ENCODE results near the gene HS3ST3B1.

DNA sequence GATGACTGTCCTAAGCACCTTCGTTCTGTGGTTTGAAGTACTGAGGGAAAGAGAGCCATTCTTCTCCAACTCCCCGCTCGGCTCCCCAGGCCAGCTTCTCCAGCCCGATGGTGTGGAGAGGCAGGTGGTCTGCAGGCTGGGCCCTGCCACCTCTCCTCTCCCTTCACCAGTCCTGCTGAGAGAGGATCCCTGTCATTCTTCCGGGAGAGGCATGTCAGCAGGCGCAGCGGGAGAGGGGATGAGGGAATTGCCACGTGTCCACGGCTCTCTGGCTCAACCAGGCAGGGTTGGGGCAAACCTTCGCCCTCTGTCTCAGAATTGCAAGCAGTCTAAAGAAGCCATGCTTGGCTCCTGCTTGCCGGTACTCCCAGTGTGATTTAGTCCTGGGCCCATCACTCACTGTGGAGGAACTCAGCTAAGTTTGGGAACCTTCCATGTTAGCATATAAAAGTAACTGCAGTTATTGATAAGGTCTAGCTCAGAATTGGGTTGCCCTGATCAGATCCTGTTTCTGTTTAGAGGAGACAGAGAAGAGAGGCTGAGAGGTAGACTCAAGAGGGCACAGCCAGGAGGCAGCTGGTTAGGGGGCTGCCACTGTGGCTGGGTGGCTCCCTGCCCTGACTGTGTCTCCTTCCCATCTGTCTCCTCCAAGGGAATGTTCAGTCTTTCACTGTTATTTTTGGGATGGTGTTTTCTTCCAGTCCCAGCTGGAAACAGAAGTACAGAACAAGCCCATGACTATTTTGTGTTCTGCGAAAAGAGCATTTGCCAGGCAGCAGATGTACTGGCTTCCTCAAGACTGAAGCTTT lies 17.4 kb downstream of the HS3ST3B1 start:
- TF ChIP-seq, protein P1, sequence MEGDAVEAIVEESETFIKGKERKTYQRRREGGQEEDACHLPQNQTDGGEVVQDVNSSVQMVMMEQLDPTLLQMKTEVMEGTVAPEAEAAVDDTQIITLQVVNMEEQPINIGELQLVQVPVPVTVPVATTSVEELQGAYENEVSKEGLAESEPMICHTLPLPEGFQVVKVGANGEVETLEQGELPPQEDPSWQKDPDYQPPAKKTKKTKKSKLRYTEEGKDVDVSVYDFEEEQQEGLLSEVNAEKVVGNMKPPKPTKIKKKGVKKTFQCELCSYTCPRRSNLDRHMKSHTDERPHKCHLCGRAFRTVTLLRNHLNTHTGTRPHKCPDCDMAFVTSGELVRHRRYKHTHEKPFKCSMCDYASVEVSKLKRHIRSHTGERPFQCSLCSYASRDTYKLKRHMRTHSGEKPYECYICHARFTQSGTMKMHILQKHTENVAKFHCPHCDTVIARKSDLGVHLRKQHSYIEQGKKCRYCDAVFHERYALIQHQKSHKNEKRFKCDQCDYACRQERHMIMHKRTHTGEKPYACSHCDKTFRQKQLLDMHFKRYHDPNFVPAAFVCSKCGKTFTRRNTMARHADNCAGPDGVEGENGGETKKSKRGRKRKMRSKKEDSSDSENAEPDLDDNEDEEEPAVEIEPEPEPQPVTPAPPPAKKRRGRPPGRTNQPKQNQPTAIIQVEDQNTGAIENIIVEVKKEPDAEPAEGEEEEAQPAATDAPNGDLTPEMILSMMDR (IDR thresholded peaks at IDR 0.05) = no peak
- no peak for TF ChIP-seq POLR2A (IDR thresholded peaks at IDR 0.05)
